Measurements from ENCODE around the gene KRTAP4-4. TPM values are rescaled to one million over a fixed set of nuclear protein-coding genes. Genes with fewer than 3 reads are reported as not detected.

KRTAP4-4 gene
- total and polyA plus RNA-seq, 2 of the 8 experiments (the other 6 are each of a cell fraction or from before 2014, with no cell fraction given) = not detected

DNA sequence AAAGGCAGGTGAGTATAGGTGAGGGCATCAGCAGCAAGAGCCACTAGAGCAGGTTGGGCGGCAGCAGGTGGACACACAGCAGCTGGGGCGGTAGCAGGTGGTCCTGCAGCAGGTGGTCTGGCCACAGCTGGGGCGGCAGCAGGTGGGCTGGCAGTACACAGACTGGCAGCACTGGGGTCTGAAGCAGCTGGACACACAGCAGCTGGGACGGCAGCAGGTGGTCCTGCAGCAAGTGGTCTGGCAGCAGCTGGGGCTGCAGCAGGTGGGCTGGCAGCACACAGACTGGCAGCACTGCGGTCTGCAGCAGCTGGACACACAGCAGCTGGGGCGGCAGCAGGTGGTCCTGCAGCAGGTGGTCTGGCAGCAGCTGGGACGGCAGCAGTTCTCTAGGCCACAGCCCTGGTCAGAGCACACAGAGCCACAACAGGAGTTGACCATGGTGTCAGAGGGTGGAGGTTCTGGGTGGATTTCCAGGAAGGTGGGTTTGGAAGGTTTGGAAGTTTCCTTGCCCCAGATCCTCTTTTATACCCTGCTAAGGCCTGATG lies 17.3 kb upstream of the KRTAP4-4 start, which contains the start of gene KRTAP4-2:
KRTAP4-2 (minus strand) TSS at position 495 of the 545 bp plus-strand sequence; CDS start at position 438, 57 bp downstream.
- H2BK120ac ChIP-seq (replicated peaks; ENCODE audit: low read depth, low read length) = no peak within 1 kb of the TSS
- POLR2A ChIA-PET (ENCODE audit: partially characterized antibody) = no interaction called here
- no peak within 1 kb of the TSS for H3K18ac ChIP-seq (ENCODE audit: extremely low read depth, low read length)
- WGBS, 2 experiments (ENCODE audit: extremely low coverage in 1 of 2, insufficient coverage in 1 of 2, insufficient read length in 1 of 2, insufficient replicate concordance in 2 of 2, low coverage in 1 of 2, low lambda C conversion rate in 2 of 2, missing lambda C conversion rate in 1 of 2) = 86% methylated on average over 7 of the region's 7 CpGs; no CpG with 5 or more reads in 1 of the 2 experiments
- no peak within 1 kb of the TSS for H3K4ac ChIP-seq (replicated peaks; ENCODE audit: insufficient read length, low read depth, low read length)
- H4K20me1 ChIP-seq (replicated peaks in 1 of 2; ENCODE audit: control insufficient read depth in 1 of 2, insufficient read depth in 2 of 2, low read length in 2 of 2) = no peaks in the 10 kb centered on the region
- H3K4me1 ChIP-seq (replicated peaks in 1 of 4; ENCODE audit: control insufficient read depth in 3 of 4, insufficient read depth in 4 of 4, low read length in 3 of 4) = no peaks in the 10 kb centered on the region
- CTCF ChIA-PET (ENCODE audit: partially characterized antibody) = interaction anchor here (0.8 kb wide), 1 partner anchor 150 kb away, joined by 3 read pairs; no protein-coding TSS in a partner anchor
- H3K27me3 ChIP-seq (replicated peaks in 1 of 4; ENCODE audit: control insufficient read depth in 3 of 4, extremely low read depth in 1 of 4, insufficient read depth in 3 of 4, low read length in 3 of 4) = no peaks in the 10 kb centered on the region
- no peak within 1 kb of the TSS for H2BK20ac ChIP-seq (ENCODE audit: low read length)
- no peak within 1 kb of the TSS for H3K4me3 ChIP-seq (ENCODE audit: extremely low read depth in 1 of 4, insufficient read depth in 2 of 4, low read depth in 3 of 4, low read length in 4 of 4)
- no peak within 1 kb of the TSS for H3K4me2 ChIP-seq (ENCODE audit: insufficient read depth in 1 of 2, low read depth in 2 of 2, low read length in 2 of 2)
- no peak within 1 kb of the TSS for H3K14ac ChIP-seq (ENCODE audit: insufficient read length)
- no peak for FAIRE-seq
- H3K56ac ChIP-seq (replicated peaks; ENCODE audit: insufficient read length, low read depth, low read length) = no peak within 1 kb of the TSS
- H2AK5ac ChIP-seq (ENCODE audit: low read depth, low read length) = no peak within 1 kb of the TSS
- peak within 1 kb of the TSS; percentile 7 for H4K91ac ChIP-seq (replicated peaks; ENCODE audit: insufficient read length, low read length)
- no peak within 1 kb of the TSS for H2BK5ac ChIP-seq (ENCODE audit: low read depth, low read length)
- no peak within 1 kb of the TSS for H2BK12ac ChIP-seq (ENCODE audit: low read depth, low read length)
- H3K9ac ChIP-seq (replicated peaks in 1 of 4; ENCODE audit: extremely low read depth in 1 of 4, low read depth in 3 of 4, low read length in 3 of 4) = no peak within 1 kb of the TSS
- H3K36me3 ChIP-seq (ENCODE audit: control insufficient read depth in 2 of 4, insufficient read depth in 4 of 4, low read length in 3 of 4) = no peaks in the 10 kb centered on the region
- no peak within 1 kb of the TSS for H3K23ac ChIP-seq (ENCODE audit: insufficient read length)
- no peaks in the 10 kb centered on the region for H3K79me1 ChIP-seq (ENCODE audit: low read depth, low read length)
- H3K23me2 ChIP-seq (ENCODE audit: low read depth, low read length) = no peaks in the 10 kb centered on the region
- no peak for DNase-seq (ENCODE audit: low read depth in 1 of 2, low spot score in 2 of 2)
- H2BK15ac ChIP-seq (ENCODE audit: low read length) = no peak within 1 kb of the TSS
- no peak within 1 kb of the TSS for H4K5ac ChIP-seq (ENCODE audit: insufficient read length, low read depth, low read length)
- H3K79me2 ChIP-seq (ENCODE audit: control insufficient read depth in 1 of 2, insufficient read depth in 2 of 2, low read length in 2 of 2) = no peaks in the 10 kb centered on the region
- H4K8ac ChIP-seq (ENCODE audit: extremely low read depth, insufficient read depth, low read length) = no peak within 1 kb of the TSS
- no peaks in the 10 kb centered on the region for H3K9me3 ChIP-seq (ENCODE audit: insufficient read depth in 2 of 2, low read depth in 1 of 2, low read length in 1 of 2)
- H3K27ac ChIP-seq (ENCODE audit: low read depth, low read length) = no peak within 1 kb of the TSS
- no peak within 1 kb of the TSS for H2AFZ ChIP-seq (ENCODE audit: low read length)
- TF ChIP-seq SRF (IDR thresholded peaks at IDR 0.05; ENCODE audit: low read depth, low read length) (no peak), TBP (IDR thresholded peaks at IDR 0.05; ENCODE audit: low read depth, low read length) (no peak), BCL11A (IDR thresholded peaks at IDR 0.05; ENCODE audit: low read depth in 2 of 2, low read length in 2 of 2) (no peak), TAF1 (IDR thresholded peaks at IDR 0.05; ENCODE audit: low read depth, low read length) (no peak), HDAC2 (IDR thresholded peaks at IDR 0.05; ENCODE audit: borderline replicate concordance in 1 of 2, low read depth in 2 of 2, low read length in 2 of 2) (no peak), POU5F1 (IDR thresholded peaks at IDR 0.05; ENCODE audit: low read depth, low read length) (no peak), TEAD4 (IDR thresholded peaks at IDR 0.05; ENCODE audit: low read depth, low read length) (no peak), RFX5 (IDR thresholded peaks at IDR 0.05; ENCODE audit: borderline replicate concordance, low read depth, low read length) (no peak), GABPA (IDR thresholded peaks at IDR 0.05; ENCODE audit: borderline replicate concordance, insufficient read depth, low read length) (no peak), SIRT6 (IDR thresholded peaks at IDR 0.05; ENCODE audit: low read length) (no peak), RBBP5 (IDR thresholded peaks at IDR 0.05; ENCODE audit: borderline replicate concordance, low read depth, low read length) (no peak), CEBPB (IDR thresholded peaks at IDR 0.05; ENCODE audit: low read depth, low read length) (no peak), FOSL1 (IDR thresholded peaks at IDR 0.05; ENCODE audit: insufficient read depth, low read depth, low read length) (no peak), HDAC6 (IDR thresholded peaks at IDR 0.05; ENCODE audit: low read depth, low read length) (no peak)

All from H1 (cell line).